Kidney (tissue), 14 donors: ENCODE measurements around the gene PDE10A. TPM values are rescaled to one million over a fixed set of nuclear protein-coding genes. Genes with fewer than 3 reads are reported as not detected.

ENCODE experiments used
- DNase-seq, 5 donors: peaks; one replicate each; pipeline ENCODE4 v3.0.0-alpha.2; 2013 to 2020
- FAIRE-seq: peaks from 2 replicates; lab custom pipeline; 2012; peaks lifted over from hg19 to GRCh38; lab: Jason Lieb, UNC
- H3K27ac ChIP-seq, 2 donors: one replicate each; pipeline ENCODE4 v1.7.0; 2013; ENCODE audit warnings: low read depth in 2 of 2, low read length in 2 of 2, inconsistent platforms in 1 of 2
- H3K27me3 ChIP-seq: one replicate; pipeline ENCODE4 v1.7.1; 2013; ENCODE audit warnings: low read length, inconsistent platforms; ENCODE audit not compliant: control insufficient read depth, insufficient read depth
- H3K36me3 ChIP-seq, 3 donors: one replicate each; pipeline versions ENCODE4 v1.7.0 to v1.7.1; 2013; ENCODE audit warnings: low read length in 3 of 3, control low read depth in 1 of 3, inconsistent platforms in 1 of 3; ENCODE audit not compliant: insufficient read depth in 3 of 3, control insufficient read depth in 2 of 3
- H3K4me1 ChIP-seq, 3 donors: one replicate each; pipeline versions ENCODE4 v1.7.0 to v1.7.1; 2013; ENCODE audit warnings: low read length in 3 of 3, inconsistent platforms in 1 of 3, low read depth in 1 of 3; ENCODE audit not compliant: control insufficient read depth in 2 of 3, insufficient read depth in 2 of 3
- H3K4me3 ChIP-seq, 3 donors: one replicate each; pipeline versions ENCODE4 v1.7.0 to v1.8.1; 2013; ENCODE audit warnings: low read length in 3 of 3, control low read depth in 1 of 3, inconsistent platforms in 1 of 3
- H3K9ac ChIP-seq, 3 donors: one replicate each; pipeline versions ENCODE4 v1.7.0 to v1.7.1; 2013; ENCODE audit warnings: low read length in 3 of 3, control low read depth in 1 of 3, inconsistent platforms in 1 of 3
- H3K9me3 ChIP-seq, 3 donors: one replicate each; pipeline versions ENCODE4 v1.7.0 to v1.7.1; 2013; ENCODE audit warnings: low read length in 3 of 3, control low read depth in 1 of 3, inconsistent platforms in 1 of 3; ENCODE audit not compliant: control insufficient read depth in 2 of 3, insufficient read depth in 1 of 3
- intact Hi-C: fragments of 100-400 bp; cut with DNase I; formaldehyde crosslinking; loops from one replicate; pipeline ENCODE4 v1.11.1; 2022
- polyA plus RNA-seq: library from polyadenylated mRNA; stranded (reverse); fragments of 350-450 nt; fragmentation: Illumina TruSeq; extraction: RNeasy Lipid Tissue Mini Kit (QIAGEN cat#74804); gene quantifications from one replicate; pipeline ENCODE4 v1.2.3, GENCODE V29; 2014; ENCODE audit warnings: low read depth, low replicate concordance; ENCODE audit not compliant: insufficient read depth
- total RNA-seq: library from RNA; stranded (reverse); fragmentation: NEBNext Ultra II Directional; extraction: Animal tissue kit (Norgen Biotek cat#: 25700); gene quantifications from one replicate; pipeline ENCODE4 v1.2.1, GENCODE V29; 2021
- TF ChIP-seq, protein P1 (sequence below): IDR thresholded peaks from 3 replicates; pipeline ENCODE4 v1.5.1; 2012; ENCODE audit warnings: mild to moderate bottlenecking, moderate library complexity, borderline replicate concordance; ENCODE audit not compliant: insufficient read depth; ENCODE audit errors: extremely low read depth
- donor health status: control.
- donor health status: control.
- donor health status: control.
- donor health status: control.
- donor health status: control.
- donor health status: DM: yes; HTN: yes; CAD: no.
- donor health status: Normal renal cell carcinoma (clear cell type).

PDE10A gene
- total and polyA plus RNA-seq, 2 donors from 2014 or later = 4.8 to 23.1 TPM

DNA sequence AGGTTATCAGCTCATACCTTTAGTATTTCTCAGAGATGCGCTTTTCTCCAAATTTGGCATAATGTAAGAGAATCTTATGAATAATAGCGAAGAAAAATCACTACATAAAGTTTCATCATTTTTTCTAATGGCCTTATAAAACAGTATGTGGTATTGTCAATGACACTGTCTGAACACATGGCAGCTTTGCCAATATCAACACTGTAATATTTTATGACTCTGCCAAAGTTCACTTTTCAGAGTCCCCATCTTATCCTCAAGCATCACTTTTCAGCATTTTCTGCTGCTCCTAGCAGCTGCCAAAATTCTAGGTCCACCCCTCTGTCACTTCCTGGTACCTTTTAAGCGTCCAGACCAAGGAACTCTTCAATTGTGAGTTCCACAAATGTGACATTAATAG lies 182.1 kb downstream of the PDE10A start:
- Histone ChIP-seq H3K27me3 (no peaks in the 10 kb centered on the region), H3K27ac (no peak overlapping the region), H3K4me3 (no peak overlapping the region), H3K9ac (no peak overlapping the region), H3K36me3 (no peaks in the 10 kb centered on the region), H3K9me3 (no peaks in the 10 kb centered on the region), H3K4me1 (no peaks in the 10 kb centered on the region)
- intact Hi-C loops = no loop called here
- FAIRE-seq = no peak
- TF ChIP-seq, protein P1, sequence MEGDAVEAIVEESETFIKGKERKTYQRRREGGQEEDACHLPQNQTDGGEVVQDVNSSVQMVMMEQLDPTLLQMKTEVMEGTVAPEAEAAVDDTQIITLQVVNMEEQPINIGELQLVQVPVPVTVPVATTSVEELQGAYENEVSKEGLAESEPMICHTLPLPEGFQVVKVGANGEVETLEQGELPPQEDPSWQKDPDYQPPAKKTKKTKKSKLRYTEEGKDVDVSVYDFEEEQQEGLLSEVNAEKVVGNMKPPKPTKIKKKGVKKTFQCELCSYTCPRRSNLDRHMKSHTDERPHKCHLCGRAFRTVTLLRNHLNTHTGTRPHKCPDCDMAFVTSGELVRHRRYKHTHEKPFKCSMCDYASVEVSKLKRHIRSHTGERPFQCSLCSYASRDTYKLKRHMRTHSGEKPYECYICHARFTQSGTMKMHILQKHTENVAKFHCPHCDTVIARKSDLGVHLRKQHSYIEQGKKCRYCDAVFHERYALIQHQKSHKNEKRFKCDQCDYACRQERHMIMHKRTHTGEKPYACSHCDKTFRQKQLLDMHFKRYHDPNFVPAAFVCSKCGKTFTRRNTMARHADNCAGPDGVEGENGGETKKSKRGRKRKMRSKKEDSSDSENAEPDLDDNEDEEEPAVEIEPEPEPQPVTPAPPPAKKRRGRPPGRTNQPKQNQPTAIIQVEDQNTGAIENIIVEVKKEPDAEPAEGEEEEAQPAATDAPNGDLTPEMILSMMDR = no peak
- no peak for DNase-seq

DNA sequence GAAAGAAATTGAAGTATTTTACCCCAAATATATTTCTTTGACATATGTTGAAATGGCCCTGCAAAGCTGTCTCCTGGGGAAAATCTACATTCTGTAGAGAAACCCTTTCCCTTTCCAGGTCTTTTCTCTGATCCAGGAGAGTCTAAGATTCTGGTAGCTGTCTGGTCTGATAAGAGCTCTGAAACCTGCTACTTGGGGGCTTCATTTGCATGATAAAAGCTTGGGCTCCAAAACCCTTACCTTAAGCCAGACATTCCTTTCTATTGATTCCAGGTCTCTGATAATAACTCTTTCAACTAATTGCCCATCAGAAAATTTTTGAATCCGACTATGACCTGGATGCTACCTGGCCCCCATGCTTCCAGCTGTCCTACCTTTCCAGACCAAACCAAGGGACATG lies 184.5 kb downstream of the PDE10A start:
- intact Hi-C loops = no loop called here
- Histone ChIP-seq H3K27me3 (no peaks in the 10 kb centered on the region), H3K4me1 (no peaks in the 10 kb centered on the region), H3K36me3 (no peaks in the 10 kb centered on the region), H3K9ac (no peak overlapping the region), H3K9me3 (no peaks in the 10 kb centered on the region), H3K4me3 (no peak overlapping the region), H3K27ac (no peak overlapping the region)
- TF ChIP-seq, protein P1 = no peak
- no peak for FAIRE-seq
- DNase-seq = no peak

GRCh38 chr6:165469483-165469882 lies 193.6 kb downstream of the PDE10A start:
- H3K36me3 ChIP-seq = no peaks in the 10 kb centered on the region
- no peaks in the 10 kb centered on the region for H3K4me1 ChIP-seq
- no peak overlapping the region for H3K4me3 ChIP-seq
- no peak for DNase-seq
- no peaks in the 10 kb centered on the region for H3K27me3 ChIP-seq
- TF ChIP-seq, protein P1 = no peak
- no peak overlapping the region for H3K27ac ChIP-seq
- no peak overlapping the region for H3K9ac ChIP-seq
- intact Hi-C loops = no loop called here
- no peak for FAIRE-seq
- H3K9me3 ChIP-seq = no peaks in the 10 kb centered on the region
